H1 (cell line): ENCODE measurements around the gene NLN. TPM values are rescaled to one million over a fixed set of nuclear protein-coding genes. Genes with fewer than 3 reads are reported as not detected.

Experiments
- BRCA1 ChIP-seq: IDR thresholded peaks from 2 replicates; pipeline ENCODE4 v1.6.1; 2012; ENCODE audit warnings: low read depth, low read length, improper control_type of control experiment
- CHD2 ChIP-seq: IDR thresholded peaks from 2 replicates; pipeline ENCODE4 v1.6.1; 2012; ENCODE audit warnings: low read length, improper control_type of control experiment
- EGR1 ChIP-seq: IDR thresholded peaks from 2 replicates; pipeline ENCODE4 v1.6.1; 2011; ENCODE audit warnings: low read depth, low read length, borderline replicate concordance
- HDAC6 ChIP-seq: IDR thresholded peaks from one replicate; pipeline ENCODE4 v1.7.1; 2012; ENCODE audit warnings: low read depth, mild to moderate bottlenecking, inconsistent platforms, low read length, moderate library complexity
- MAFK ChIP-seq: IDR thresholded peaks from 2 replicates; pipeline ENCODE4 v1.6.1; 2012; ENCODE audit warnings: low read depth, mild to moderate bottlenecking, improper control_type of control experiment, low read length
- PHF8 ChIP-seq: fragments of 200-600 bp; sonication (generic); conservative IDR thresholded peaks from 2 replicates; pipeline ENCODE4 v1.7.1; 2012; ENCODE audit warnings: low read depth, mild to moderate bottlenecking, inconsistent platforms, low read length, moderate library complexity
- POLR2A ChIP-seq, 2 experiments: IDR thresholded peaks; 1 replicate in 1 of 2; 2 replicates in 1 of 2; pipeline ENCODE4 v1.6.1; 2011; ENCODE audit warnings: low read depth in 2 of 2, low read length in 2 of 2, mild to moderate bottlenecking in 2 of 2; ENCODE audit errors: control extremely low read depth in 1 of 2
- SIN3A ChIP-seq, 2 experiments: IDR thresholded peaks in 1 of 2; conservative IDR thresholded peaks in 1 of 2; 2 replicates each; pipeline ENCODE4 v1.6.1; 2011 to 2012; ENCODE audit warnings: low read length in 2 of 2, improper control_type of control experiment in 1 of 2, low read depth in 1 of 2, mild to moderate bottlenecking in 1 of 2
- SP2 ChIP-seq: IDR thresholded peaks from 2 replicates; pipeline ENCODE4 v1.6.1; 2012; ENCODE audit warnings: mild to moderate bottlenecking, low read length, inconsistent platforms
- SRF ChIP-seq: IDR thresholded peaks from 2 replicates; pipeline ENCODE4 v1.6.1; 2011; ENCODE audit warnings: mild to moderate bottlenecking, low read depth, low read length, moderate library complexity
- polyA plus RNA-seq, 7 experiments: library from polyadenylated mRNA; depleted of rRNA in 3 of 7; stranded (reverse) in 5 of 7; unstranded in 2 of 7; fragments of >200 nt in 5 of 7; fragments of 200-250 nt in 2 of 7; gene quantifications; 1 replicate in 5 of 7; 2 replicates in 1 of 7; 4 replicates in 1 of 7; pipeline versions ENCODE4 v1.2.1 to v1.2.3, GENCODE V29; 2011 to 2013; ENCODE audit warnings: missing spikeins in 2 of 7, mixed read lengths in 2 of 7
- total RNA-seq: library from RNA; stranded (reverse); fragmentation: NEBNext Ultra II Directional; extraction: Animal tissue kit (Norgen Biotek cat#: 25700); gene quantifications from 2 replicates; pipeline ENCODE4 v1.2.1, GENCODE V29; 2021
- TF ChIP-seq, protein P1 (sequence below): fragments of 300-600 bp; sonication (generic); IDR thresholded peaks from 2 replicates; pipeline ENCODE4 v1.7.1; 2012; ENCODE audit warnings: low read length, moderate library complexity, mild to moderate bottlenecking, inconsistent platforms; ENCODE audit not compliant: insufficient replicate concordance
- TF ChIP-seq, protein P2 (sequence below): IDR thresholded peaks from 2 replicates; pipeline ENCODE4 v1.6.1; 2012; ENCODE audit warnings: inconsistent platforms

Gene NLN
- total and polyA plus RNA-seq, 2 of the 8 experiments (the other 6 are each of a cell fraction or from before 2014, with no cell fraction given), result 46.7 to 192 TPM

DNA sequence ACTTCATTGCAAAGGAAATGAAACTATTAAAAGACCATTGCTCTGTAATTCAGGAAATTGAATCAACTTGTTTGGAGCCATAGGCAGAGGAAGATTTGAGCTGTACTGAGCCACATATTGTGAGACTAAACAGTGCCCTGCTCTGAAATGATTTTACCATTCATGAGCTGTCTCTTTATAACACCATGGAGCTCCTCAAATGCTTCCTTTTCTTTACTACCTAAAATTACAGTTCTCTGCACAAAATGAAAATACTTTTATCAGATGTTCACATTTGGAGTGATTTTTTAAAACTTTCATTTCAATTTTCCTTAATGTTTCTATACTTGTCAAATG, 97.9 kb downstream of the NLN start (continued):
- TF ChIP-seq, protein P1, sequence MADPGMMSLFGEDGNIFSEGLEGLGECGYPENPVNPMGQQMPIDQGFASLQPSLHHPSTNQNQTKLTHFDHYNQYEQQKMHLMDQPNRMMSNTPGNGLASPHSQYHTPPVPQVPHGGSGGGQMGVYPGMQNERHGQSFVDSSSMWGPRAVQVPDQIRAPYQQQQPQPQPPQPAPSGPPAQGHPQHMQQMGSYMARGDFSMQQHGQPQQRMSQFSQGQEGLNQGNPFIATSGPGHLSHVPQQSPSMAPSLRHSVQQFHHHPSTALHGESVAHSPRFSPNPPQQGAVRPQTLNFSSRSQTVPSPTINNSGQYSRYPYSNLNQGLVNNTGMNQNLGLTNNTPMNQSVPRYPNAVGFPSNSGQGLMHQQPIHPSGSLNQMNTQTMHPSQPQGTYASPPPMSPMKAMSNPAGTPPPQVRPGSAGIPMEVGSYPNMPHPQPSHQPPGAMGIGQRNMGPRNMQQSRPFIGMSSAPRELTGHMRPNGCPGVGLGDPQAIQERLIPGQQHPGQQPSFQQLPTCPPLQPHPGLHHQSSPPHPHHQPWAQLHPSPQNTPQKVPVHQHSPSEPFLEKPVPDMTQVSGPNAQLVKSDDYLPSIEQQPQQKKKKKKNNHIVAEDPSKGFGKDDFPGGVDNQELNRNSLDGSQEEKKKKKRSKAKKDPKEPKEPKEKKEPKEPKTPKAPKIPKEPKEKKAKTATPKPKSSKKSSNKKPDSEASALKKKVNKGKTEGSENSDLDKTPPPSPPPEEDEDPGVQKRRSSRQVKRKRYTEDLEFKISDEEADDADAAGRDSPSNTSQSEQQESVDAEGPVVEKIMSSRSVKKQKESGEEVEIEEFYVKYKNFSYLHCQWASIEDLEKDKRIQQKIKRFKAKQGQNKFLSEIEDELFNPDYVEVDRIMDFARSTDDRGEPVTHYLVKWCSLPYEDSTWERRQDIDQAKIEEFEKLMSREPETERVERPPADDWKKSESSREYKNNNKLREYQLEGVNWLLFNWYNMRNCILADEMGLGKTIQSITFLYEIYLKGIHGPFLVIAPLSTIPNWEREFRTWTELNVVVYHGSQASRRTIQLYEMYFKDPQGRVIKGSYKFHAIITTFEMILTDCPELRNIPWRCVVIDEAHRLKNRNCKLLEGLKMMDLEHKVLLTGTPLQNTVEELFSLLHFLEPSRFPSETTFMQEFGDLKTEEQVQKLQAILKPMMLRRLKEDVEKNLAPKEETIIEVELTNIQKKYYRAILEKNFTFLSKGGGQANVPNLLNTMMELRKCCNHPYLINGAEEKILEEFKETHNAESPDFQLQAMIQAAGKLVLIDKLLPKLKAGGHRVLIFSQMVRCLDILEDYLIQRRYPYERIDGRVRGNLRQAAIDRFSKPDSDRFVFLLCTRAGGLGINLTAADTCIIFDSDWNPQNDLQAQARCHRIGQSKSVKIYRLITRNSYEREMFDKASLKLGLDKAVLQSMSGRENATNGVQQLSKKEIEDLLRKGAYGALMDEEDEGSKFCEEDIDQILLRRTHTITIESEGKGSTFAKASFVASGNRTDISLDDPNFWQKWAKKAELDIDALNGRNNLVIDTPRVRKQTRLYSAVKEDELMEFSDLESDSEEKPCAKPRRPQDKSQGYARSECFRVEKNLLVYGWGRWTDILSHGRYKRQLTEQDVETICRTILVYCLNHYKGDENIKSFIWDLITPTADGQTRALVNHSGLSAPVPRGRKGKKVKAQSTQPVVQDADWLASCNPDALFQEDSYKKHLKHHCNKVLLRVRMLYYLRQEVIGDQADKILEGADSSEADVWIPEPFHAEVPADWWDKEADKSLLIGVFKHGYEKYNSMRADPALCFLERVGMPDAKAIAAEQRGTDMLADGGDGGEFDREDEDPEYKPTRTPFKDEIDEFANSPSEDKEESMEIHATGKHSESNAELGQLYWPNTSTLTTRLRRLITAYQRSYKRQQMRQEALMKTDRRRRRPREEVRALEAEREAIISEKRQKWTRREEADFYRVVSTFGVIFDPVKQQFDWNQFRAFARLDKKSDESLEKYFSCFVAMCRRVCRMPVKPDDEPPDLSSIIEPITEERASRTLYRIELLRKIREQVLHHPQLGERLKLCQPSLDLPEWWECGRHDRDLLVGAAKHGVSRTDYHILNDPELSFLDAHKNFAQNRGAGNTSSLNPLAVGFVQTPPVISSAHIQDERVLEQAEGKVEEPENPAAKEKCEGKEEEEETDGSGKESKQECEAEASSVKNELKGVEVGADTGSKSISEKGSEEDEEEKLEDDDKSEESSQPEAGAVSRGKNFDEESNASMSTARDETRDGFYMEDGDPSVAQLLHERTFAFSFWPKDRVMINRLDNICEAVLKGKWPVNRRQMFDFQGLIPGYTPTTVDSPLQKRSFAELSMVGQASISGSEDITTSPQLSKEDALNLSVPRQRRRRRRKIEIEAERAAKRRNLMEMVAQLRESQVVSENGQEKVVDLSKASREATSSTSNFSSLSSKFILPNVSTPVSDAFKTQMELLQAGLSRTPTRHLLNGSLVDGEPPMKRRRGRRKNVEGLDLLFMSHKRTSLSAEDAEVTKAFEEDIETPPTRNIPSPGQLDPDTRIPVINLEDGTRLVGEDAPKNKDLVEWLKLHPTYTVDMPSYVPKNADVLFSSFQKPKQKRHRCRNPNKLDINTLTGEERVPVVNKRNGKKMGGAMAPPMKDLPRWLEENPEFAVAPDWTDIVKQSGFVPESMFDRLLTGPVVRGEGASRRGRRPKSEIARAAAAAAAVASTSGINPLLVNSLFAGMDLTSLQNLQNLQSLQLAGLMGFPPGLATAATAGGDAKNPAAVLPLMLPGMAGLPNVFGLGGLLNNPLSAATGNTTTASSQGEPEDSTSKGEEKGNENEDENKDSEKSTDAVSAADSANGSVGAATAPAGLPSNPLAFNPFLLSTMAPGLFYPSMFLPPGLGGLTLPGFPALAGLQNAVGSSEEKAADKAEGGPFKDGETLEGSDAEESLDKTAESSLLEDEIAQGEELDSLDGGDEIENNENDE, result no peak
- TF ChIP-seq SP2, result no peak
- TF ChIP-seq CHD2, result no peak
- TF ChIP-seq PHF8, result no peak
- no peak for TF ChIP-seq SRF
- no peak for TF ChIP-seq EGR1
- no peak for TF ChIP-seq POLR2A (IDR thresholded peaks at IDR 0.05; ENCODE audit: control extremely low read depth in 1 of 2, low read depth in 2 of 2, low read length in 2 of 2)
- no peak for TF ChIP-seq MAFK
- no peak for TF ChIP-seq BRCA1
- TF ChIP-seq, protein P2, sequence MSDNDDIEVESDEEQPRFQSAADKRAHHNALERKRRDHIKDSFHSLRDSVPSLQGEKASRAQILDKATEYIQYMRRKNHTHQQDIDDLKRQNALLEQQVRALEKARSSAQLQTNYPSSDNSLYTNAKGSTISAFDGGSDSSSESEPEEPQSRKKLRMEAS, result no peak
- no peak for TF ChIP-seq SIN3A (conservative IDR thresholded peaks at IDR 0.05 in 1 of 2, IDR thresholded peaks at IDR 0.05 in 1 of 2; ENCODE audit: low read depth in 1 of 2, low read length in 2 of 2)
- no peak for TF ChIP-seq HDAC6
